ENCODE data around the gene FAM114A2.
"Not testable (repeated sequence)": the region's sequence is repeated elsewhere in the genome, so short reads cannot be mapped to it uniquely, and the experiment has no call there.

FAM114A2 gene

DNA sequence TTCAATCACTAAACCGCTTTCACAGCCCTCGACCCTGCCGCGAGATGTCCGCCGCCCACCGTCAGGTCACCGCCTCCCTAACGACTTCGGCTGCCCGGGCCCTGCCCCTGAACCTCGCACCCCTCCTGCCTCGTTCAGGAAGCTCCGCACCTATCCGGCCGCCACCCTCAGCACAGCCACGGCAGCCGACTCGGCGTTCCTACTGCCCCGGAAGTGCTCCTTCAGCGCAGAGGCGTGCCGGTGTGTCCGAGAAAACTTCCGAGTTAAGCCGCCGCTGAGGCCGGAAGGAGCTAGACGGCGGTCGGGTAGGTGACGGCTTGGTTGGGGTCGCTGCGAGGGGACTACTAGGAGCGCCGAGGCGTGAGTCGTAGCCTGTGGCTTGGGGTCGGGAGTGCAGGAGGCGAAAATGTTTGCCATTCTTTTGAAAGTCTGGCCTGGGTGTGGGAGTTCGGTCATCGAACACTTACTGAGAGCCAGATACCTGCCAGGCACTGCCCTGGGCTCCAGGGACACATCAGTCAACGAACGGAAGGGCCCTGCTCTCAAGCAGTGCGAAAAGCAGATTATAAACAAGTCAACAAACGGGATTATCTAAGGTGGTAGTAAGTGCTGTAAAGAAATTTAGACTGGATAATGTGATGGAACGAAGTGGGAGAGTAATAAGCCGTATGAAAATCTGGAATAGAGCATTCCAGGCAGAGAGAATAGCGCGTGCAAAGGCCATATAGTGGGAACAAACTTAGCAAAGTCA lies at the start of gene FAM114A2, which contains the start of gene MFAP3:
Gene FAM114A2, minus strand, starts transcription at position 204 of the 751 bp plus-strand sequence. CDS start 3,957 bp downstream, outside the sequence.
Gene MFAP3, plus strand, starts transcription at position 261 of the 751 bp plus-strand sequence. CDS start 10,756 bp downstream, outside the sequence.
- peak; percentile 42 for DNase-seq (ENCODE audit: low read depth)
- H3K4me3 ChIP-seq (ENCODE audit: low read depth, low read length), result peak within 1 kb of the TSS; percentile 80

DNA sequence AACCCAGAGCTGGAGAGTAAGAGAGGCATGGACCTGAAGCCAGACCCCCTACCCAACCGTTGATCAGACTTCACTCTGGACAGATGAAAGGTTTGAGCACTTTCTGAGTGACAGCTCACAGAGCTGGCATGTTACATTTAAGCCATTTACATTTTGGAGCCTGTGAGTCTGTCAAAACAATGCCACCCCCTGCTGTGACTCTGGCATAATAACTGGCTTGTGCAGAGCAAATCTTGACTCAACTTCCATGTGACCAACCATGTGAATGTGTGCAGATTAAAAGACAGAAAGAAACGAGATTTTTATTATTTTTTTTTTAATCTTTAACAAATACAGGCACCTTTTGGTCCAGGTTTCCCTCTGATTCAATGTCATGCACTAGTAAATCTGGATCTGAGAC lies 48.5 kb upstream of the FAM114A2 start:
- no peak for DNase-seq (ENCODE audit: low read depth)
- no peak overlapping the region for H3K4me3 ChIP-seq (ENCODE audit: low read depth, low read length)

DNA sequence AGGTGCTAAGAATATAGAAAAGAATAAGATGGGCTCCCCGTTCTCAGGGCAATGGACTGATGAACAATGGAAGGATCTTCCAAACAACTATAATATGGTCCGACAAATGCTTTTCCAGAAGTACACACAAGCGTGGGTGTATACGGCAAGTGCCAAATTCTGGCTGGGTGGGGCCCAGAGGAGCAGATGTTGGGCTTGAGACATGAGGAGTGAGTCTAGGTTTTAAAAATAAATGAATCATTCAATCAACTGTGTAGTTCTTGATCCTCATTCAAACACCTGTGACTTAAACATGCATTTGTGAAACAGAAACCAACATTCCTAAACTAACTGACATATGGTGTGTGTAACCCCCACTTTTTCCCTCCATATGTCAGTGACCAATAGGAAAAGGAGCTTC lies 47.9 kb upstream of the FAM114A2 start:
- DNase-seq (ENCODE audit: low read depth), result no peak
- H3K4me3 ChIP-seq (ENCODE audit: low read depth, low read length), result no peak overlapping the region

DNA sequence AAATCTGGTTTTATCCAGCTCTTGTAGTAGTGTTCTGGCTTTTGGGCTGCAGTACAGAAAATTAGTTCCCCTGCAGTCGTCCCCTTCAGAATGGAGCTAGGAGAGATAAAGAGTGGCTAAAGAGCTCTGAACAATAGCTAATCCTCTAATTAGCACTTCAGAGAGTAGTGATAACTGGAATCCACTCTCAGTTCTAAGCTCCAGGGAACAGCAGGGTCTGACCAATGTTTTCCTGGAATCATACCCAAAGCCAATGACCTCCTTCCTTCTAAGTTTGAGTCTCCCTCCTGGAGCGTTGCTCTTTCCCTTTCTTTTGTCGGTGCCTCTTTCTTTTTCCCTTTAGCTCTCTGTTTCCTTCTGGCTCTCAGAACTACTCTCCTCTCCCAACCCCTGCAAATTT lies 47.4 kb upstream of the FAM114A2 start:
- H3K4me3 ChIP-seq (ENCODE audit: low read depth, low read length), result no peak overlapping the region

DNA sequence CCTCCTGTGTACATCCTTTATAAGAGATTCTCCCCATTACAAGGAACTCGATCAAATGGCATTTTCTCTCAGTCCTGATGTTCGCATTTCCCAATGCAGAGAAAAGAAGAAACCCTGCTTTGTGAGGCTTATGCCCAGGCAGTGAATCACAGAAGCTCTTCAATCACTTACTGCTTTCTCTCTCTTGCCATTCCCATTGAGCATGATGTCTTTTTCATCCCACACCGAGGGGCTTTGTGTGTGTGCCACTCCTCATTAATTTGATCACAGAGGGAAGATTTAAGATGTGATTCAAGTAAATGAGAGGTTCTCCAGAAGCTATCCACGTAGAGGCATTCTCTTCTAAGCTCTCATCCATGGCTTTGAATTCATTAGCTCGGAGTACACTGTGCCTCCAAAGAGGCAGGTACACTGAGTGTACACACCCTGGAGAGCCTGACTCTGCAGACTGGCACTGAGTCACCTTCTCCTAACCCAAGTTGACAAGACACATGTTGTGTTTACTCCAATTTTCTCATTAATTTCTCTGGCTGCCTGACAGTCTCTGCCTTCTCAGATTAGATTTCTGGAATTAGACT lies 45.4 kb upstream of the FAM114A2 start:
- no peak overlapping the region for H3K4me3 ChIP-seq (ENCODE audit: low read depth, low read length)
- DNase-seq (ENCODE audit: low read depth), result no peak

More for the DNA sequence above, 47.4 kb upstream of the FAM114A2 start:
- DNase-seq (ENCODE audit: low read depth), result no peak

DNA sequence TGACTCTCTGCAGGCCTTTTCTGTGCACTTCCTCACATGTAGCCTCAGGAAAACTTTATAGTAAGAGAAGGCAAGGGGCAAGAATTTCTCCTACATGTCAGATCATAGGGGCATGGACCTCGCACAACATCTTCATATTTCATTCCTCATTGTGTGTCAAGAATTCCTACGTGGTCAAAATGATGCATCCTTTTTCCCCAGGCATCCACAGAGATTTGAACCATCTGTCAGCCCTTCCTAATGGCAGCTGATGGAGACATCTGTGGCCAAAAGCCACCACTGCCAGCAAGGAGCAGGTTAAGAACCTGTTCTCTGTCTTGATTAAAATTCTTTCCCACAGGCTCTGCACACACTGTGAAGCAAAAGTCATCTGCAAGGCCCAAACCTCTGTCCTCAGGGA lies 42.5 kb upstream of the FAM114A2 start:
- H3K4me3 ChIP-seq (ENCODE audit: low read depth, low read length), result no peak overlapping the region
- no peak for DNase-seq (ENCODE audit: low read depth)

DNA sequence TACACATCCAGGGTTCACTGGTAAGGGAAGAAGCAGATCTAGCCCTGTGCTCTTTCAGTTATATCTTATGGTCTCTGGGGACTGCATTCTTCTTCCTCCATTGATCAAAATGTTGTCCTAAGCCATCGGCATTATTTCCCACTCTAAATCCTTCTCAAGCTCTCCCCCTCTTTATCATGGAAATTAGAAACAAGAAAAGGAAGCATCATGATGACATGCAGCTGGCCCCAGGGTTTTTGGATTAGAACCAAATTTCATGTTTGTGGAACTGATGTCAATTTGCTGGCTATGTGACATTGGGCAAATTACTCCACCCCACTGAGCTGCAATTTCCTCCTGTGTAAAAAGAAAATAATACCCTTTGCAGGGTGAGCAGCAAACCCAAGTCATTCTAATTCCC lies 39.6 kb upstream of the FAM114A2 start:
- H3K4me3 ChIP-seq (ENCODE audit: low read depth, low read length), result no peak overlapping the region
- no peak for DNase-seq (ENCODE audit: low read depth)

DNA sequence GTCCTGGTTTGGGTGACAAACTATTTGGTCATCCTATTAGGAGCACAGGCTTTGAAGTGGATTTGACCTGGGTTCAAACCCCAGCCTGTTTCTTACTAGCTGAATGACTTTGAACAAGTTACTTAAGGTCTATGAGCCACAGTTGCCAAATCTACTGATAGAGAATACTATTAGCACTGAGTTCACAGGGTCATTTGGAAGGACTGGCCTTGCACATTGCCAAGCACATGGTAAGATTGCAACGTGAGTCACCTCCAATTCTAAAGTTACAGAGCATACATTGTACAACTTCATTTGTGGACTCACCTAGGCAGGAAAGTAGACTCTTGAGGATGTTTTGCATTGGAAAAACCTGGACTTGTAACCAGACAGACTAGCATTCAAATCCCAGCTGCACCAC lies 39.0 kb upstream of the FAM114A2 start:
- DNase-seq (ENCODE audit: low read depth), result peak; percentile 20
- no peak overlapping the region for H3K4me3 ChIP-seq (ENCODE audit: low read depth, low read length)

DNA sequence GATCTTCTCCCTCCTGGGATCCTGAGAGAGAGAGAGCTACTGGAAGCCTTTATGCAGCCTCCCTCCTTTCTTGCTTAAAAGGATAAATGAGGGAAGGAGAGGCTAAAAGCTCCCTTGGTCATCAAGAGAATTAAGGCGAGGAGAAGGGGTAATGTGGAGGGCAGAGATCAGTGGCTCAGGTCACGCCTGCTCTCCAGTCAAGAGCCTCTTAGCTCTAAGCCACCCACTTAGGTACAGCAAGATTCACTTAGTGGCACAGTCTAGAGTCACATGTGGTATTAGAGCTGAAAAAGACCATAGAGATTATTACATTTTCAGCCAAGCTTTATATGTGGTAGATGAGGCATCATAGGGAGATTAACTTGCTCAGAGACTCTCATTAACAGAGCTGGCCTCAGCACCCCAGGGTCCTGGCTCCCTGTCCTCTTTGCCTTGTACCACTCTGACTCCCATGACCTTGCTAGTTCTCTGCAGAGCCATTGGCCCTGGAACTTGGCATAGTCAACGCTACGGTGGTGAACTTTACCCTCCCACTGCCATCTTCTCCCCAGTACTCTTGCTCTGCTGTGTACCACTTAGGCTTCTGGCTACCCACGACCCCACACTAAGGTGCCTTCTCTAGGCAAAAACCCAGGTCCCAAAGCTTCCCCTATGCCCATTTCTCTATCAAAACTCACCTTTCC lies 37.7 kb upstream of the FAM114A2 start:
- H3K4me3 ChIP-seq (ENCODE audit: low read depth, low read length), result no peak overlapping the region
- DNase-seq (ENCODE audit: low read depth), result no peak

DNA sequence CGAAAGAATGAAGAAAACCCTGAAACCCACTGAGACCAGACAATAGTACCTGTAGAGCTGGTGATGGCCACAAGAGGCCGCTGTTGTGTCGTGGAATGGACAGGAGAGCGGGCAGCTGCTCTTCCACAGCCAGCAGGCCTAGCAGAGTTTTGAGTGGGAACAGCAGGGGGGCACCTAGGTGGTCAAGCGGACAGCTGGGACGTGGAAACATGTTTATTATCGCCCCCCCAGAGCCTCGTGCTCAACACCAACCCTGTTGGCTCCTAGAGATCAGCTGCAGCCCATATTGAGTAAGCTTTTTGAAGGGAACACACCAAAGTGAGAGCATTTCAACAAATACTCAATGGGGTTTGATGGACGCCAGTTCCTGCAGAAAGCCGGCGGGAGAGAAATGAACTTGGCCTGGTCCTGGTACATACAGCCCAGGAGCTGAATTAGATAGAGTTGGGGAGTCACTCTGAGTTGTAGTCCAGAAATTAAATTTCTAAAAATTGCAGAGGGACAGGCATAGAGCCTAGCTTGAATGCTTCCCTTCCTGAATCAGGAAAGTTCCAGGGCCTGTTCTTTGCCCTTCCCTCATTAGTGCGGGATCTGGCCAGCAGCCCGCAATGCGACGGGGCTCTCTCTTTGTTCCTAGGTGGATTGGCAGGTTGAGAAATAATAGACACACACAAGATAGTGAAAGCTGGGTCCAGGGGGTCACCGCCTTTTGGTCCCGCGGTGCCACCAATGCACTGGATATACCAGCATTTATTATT lies 33.9 kb upstream of the FAM114A2 start:
- no peak overlapping the region for H3K4me3 ChIP-seq (ENCODE audit: low read depth, low read length)
- peak; percentile 25 for DNase-seq (ENCODE audit: low read depth)

DNA sequence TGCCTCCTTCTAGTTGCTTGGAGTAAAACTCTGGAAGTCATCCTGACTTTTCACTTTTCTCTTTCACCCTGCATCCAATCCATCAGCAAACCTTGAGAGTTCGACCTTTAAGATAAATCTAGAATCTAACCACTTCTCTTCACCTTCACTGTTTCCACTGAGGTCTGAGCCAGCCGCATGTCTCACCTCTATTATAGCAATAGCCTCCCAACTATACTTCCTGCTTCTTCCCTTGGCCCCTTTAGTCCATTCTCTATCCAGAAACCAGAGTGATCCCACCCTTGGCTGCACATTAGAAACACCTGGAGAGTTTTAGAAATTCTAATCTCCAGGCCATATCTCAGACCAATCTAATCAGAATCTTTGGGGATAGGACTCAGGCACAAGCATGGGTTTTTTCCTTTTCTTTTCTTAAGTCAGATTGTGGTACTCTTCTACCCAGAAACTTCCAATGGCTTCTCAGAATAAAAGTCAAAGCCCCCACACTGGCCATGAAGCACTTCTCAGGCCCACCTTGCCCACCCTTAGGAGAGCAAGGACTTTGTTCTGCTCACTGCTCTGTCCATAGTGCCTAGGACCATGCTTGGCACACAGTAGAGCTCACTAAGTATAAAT lies 33.2 kb upstream of the FAM114A2 start:
- DNase-seq (ENCODE audit: low read depth), result no peak
- H3K4me3 ChIP-seq (ENCODE audit: low read depth, low read length), result no peak overlapping the region

DNA sequence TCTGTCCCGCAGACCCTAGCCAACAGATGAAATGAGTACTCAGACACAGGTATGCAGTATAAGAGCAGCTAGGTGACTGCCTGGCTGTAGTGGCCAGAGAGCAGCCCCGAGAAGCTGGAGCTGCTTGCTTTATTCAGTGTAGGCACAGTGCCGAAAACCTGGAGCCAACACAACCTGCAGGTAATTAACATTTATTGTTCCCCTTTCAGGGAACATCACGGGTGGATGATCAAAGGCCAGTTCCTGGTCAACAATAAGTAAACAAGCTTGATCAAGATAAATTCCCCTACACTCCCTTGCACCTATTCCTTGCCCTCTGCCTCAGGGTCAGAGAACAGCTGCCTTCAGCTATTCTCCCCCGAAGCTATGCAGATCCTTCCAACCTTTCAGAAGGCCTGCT lies 31.1 kb upstream of the FAM114A2 start:
- H3K4me3 ChIP-seq (ENCODE audit: low read depth, low read length); DNase-seq (ENCODE audit: low read depth): not testable (repeated sequence)

DNA sequence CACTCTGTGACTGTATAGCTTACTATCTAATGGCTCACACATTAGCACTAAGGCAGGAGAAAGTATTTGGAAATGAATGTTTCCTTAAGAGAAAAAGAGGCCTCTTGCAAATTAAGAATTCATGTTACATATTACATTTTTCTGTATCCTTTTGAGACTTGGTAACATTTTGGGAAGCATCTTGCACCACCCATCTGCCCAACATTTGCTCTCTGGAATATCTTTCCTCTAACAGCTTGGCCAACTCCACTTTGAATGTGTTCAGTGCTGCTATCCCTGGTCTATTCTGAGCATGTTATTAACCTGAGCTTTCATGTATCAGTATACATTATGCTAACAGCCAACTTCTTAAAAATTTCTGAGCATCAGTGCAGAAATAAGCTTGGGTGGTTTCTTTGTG lies 27.3 kb upstream of the FAM114A2 start:
- no peak overlapping the region for H3K4me3 ChIP-seq (ENCODE audit: low read depth, low read length)
- no peak for DNase-seq (ENCODE audit: low read depth)

DNA sequence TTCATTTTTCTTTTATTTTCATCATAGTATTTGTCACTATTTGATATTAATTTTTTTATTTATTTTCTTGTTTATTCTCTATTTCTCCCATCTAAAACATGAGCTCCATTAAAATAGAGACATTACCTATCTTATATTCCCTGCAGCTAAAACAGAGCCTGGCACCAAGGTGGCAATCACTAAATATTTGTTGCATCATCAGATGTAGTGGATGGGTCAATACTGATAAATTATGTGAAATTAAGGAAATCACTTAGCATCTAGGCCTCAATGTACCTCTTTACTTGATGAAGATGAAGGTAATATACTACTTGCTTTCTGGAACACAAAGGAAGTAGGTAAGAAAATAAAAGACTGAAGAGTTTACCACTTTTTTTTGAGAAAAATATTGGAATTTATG lies 24.7 kb upstream of the FAM114A2 start:
- DNase-seq (ENCODE audit: low read depth), result no peak
- no peak overlapping the region for H3K4me3 ChIP-seq (ENCODE audit: low read depth, low read length)

DNA sequence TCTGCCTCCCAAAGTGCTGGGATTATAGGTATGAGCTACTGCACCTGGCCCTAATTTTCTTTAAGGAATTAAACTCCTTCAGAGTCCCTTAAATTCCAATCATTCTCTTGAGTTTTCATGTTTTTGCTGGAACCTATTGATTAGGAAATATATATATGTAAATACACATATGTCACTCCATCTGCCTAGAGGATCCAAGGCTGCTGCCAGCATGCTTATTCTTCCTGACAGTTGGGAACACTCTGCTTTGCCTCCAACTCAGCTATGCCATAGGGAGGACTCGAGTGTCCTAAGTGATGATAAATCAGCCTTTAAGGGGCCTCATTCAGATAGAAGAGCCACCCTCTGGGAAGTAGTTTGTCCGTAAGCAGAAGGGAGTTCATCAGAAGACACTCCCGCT lies 21.9 kb upstream of the FAM114A2 start:
- DNase-seq (ENCODE audit: low read depth), result no peak

DNA sequence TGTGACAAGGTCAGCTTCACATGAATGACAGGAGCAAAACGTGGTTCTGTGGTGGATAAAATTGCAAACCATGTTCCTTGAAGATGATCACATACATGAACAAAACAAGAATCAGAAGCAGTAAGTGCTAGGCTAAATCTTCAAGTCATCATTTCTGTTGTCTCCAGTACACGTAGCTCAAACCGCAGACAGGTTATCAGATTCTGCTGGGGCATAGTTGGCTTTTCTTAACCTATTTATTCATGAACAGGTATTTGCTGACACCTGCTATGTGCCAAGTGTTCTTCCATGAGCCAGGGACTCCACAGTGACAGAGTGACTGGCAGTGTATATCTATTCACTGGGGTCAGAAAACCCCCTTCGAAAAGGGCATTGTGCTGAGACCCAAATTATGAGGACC lies 20.9 kb upstream of the FAM114A2 start:
- DNase-seq (ENCODE audit: low read depth), result no peak

More for the DNA sequence above, 21.9 kb upstream of the FAM114A2 start:
- H3K4me3 ChIP-seq (ENCODE audit: low read depth, low read length), result no peak overlapping the region

DNA sequence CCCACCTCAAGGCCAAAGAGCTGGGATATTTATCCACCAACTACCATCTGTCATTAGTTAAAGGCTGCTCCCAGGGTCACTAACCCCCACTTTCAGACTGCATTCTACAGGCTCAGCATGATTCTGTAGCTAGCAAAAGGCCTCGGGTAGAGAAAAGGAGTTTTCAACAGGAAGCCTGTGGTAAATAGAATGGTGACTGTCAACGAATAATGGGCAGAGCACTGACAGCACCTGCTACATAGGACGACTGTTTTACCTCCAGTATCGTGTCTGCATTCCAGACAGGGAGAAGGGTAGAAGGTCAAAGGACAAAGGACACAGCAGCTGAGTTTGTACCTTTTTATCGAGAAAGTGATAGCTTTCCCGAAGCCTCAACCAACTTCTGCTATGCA lies 20.3 kb upstream of the FAM114A2 start:
- DNase-seq (ENCODE audit: low read depth), result no peak
- H3K4me3 ChIP-seq (ENCODE audit: low read depth, low read length), result no peak overlapping the region

More for the DNA sequence above, 20.9 kb upstream of the FAM114A2 start:
- no peak overlapping the region for H3K4me3 ChIP-seq (ENCODE audit: low read depth, low read length)

DNA sequence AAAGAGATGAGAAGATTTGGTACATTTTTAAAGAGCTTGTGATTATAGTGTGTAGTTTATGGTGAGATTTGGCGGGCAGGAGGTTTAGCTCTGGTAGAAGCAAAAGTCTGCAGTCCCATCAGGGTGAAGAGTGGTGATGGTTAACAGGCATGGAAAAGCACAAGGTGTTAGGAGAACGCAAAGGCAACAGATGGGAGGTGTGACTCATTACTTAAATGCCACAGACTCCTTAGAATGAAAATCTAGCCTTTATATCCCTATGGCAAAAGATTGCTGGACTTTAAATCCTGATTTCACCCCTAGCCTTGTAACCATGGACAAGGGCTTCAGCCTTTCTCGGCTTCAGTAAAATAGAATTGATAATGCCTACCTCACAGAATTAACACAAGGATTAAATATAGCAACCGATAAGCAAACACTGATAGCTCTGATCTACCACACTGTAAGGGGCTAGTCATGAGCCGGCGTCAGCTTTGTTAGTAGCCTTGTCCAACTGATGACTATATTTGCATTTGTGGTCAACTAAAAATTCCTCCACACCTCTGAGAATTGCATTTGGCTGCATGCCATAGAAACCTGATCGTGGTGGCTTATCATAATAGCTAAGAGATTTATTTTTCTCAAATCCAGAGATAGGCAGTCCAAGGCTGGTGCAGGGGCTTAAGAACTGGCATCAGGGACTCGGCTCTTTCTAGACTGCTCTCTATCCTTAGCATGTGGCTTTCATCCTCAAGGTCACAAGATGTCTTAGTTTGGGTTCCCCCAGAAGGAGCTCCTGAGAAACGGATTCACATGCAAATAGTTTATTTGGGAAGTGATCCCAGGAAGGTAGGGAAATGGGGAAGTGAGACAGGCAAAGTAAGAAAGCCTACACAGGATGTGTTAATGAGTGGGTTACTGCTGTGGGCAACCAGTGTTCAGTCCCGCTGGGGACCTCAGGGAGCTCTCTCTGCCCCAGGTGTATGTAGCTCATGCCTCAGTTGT lies 19.6 kb upstream of the FAM114A2 start:
- DNase-seq (ENCODE audit: low read depth), result no peak
- H3K4me3 ChIP-seq (ENCODE audit: low read depth, low read length), result no peak overlapping the region

Measured in skeletal muscle cell (primary cell).